Breast epithelium (tissue), 3 donors: Measurements from ENCODE around the gene NUP98.

ENCODE experiments used
- CTCF ChIP-seq, 3 donors: fragments of 450-650 bp; IDR thresholded peaks; one replicate each; pipeline ENCODE4 v1.5.1; 2016 to 2017; ENCODE audit warnings: antibody characterized with exemption in 3 of 3, mild to moderate bottlenecking in 3 of 3, moderate library complexity in 3 of 3
- POLR2A ChIP-seq: fragments of 450-650 bp; IDR thresholded peaks from one replicate; pipeline ENCODE4 v1.6.1; 2016; ENCODE audit warnings: antibody characterized with exemption, mild to moderate bottlenecking, moderate library complexity
- POLR2AphosphoS5 ChIP-seq, 3 donors: sonication (generic); formaldehyde crosslinking; IDR thresholded peaks; one replicate each; pipeline ENCODE4 v1.6.1; 2017; ENCODE audit warnings: antibody characterized with exemption in 3 of 3

GRCh38 chr11:3786781-3787428 lies 10.4 kb downstream of the NUP98 start:
- no peak for TF ChIP-seq CTCF (IDR thresholded peaks at IDR 0.05)
- TF ChIP-seq POLR2A: no peak
- TF ChIP-seq POLR2AphosphoS5 (IDR thresholded peaks at IDR 0.05): no peak
